Caco-2 (cell line): Measurements from ENCODE around the gene ST3GAL3. TPM values are rescaled to one million over a fixed set of nuclear protein-coding genes. Genes with fewer than 3 reads are reported as not detected.

Experiments used
- BruUV-seq: library from RNA; stranded (reverse); fragments of 400-500 nt; replicated peaks from 2 replicates; lab custom pipeline; 2021; lab: Mats Ljungman, UMichigan
- CTCF ChIA-PET: fragments of 300-600 bp; sonication (Branson Sonifier 250); formaldehyde crosslinking; loops from one replicate; lab custom pipeline; 2022; ENCODE audit warnings: antibody characterized with exemption; lab: Charles Lee
- POLR2A ChIA-PET: fragments of 300-600 bp; sonication (Branson Sonifier 250); formaldehyde crosslinking; loops from one replicate; lab custom pipeline; 2022; ENCODE audit warnings: antibody characterized with exemption; lab: Charles Lee
- DNase-seq, 2 experiments: peaks; one replicate each; pipeline versions ENCODE4 v3.0.0 to v3.0.0-alpha.2; 2020 to 2022
- H3K27me3 ChIP-seq: replicated peaks from 2 replicates; pipeline ENCODE4 v1.6.0; 2011; ENCODE audit warnings: low read length; ENCODE audit not compliant: control insufficient read depth, insufficient read depth
- H3K36me3 ChIP-seq: 2 replicates; pipeline ENCODE4 v1.5.1; 2011; ENCODE audit warnings: low read length; ENCODE audit not compliant: control insufficient read depth, insufficient read depth
- H3K4me1 ChIP-seq: fragments of 250-450 bp; sonication (Bioruptor Pico); 2 replicates; pipeline ENCODE4 v1.5.1; 2020; ENCODE audit warnings: mild to moderate bottlenecking
- H3K4me3 ChIP-seq: 2 replicates; pipeline ENCODE4 v1.5.1; 2011; ENCODE audit warnings: low read depth, mild to moderate bottlenecking, control low read depth, low read length
- H3K9me3 ChIP-seq: fragments of 250-450 bp; sonication (Bioruptor Pico); 2 replicates; pipeline ENCODE4 v1.5.1; 2020; ENCODE audit warnings: mild to moderate bottlenecking, moderate library complexity
- H3K27ac Mint-ChIP-seq: one replicate; pipeline ENCODE4 v1.8.0; 2022; ENCODE audit warnings: mixed read lengths; ENCODE audit not compliant: unreplicated experiment
- H3K27me3 Mint-ChIP-seq: one replicate; pipeline ENCODE4 v1.8.0; 2022; ENCODE audit warnings: mixed read lengths; ENCODE audit not compliant: insufficient read depth, unreplicated experiment
- H3K36me3 Mint-ChIP-seq: one replicate; pipeline ENCODE4 v1.8.0; 2022; ENCODE audit warnings: mild to moderate bottlenecking, mixed read lengths; ENCODE audit not compliant: insufficient read depth, unreplicated experiment
- H3K4me1 Mint-ChIP-seq: one replicate; pipeline ENCODE4 v1.8.0; 2022; ENCODE audit warnings: low read depth, mixed read lengths; ENCODE audit not compliant: unreplicated experiment
- H3K4me3 Mint-ChIP-seq: one replicate; pipeline ENCODE4 v1.8.0; 2022; ENCODE audit warnings: mild to moderate bottlenecking, moderate library complexity, mixed read lengths; ENCODE audit not compliant: unreplicated experiment
- H3K9me3 Mint-ChIP-seq: one replicate; pipeline ENCODE4 v1.8.0; 2022; ENCODE audit warnings: mixed read lengths; ENCODE audit not compliant: unreplicated experiment
- intact Hi-C: fragments of 100-400 bp; cut with micrococcal nuclease; formaldehyde crosslinking; loops from one replicate; pipeline ENCODE4 v1.10.0; 2022; ENCODE audit not compliant: unreplicated experiment
- total RNA-seq: library from RNA; stranded (reverse); gene quantifications from 2 replicates; pipeline ENCODE4 v1.2.3, GENCODE V29; 2022
- TF ChIP-seq, protein P1 (sequence below), 2 experiments: fragments of 200-600 bp in 1 of 2; IDR thresholded peaks; 1 replicate in 1 of 2; 2 replicates in 1 of 2; pipeline versions ENCODE4 v1.5.1 to v1.8.0; 2011 to 2022; ENCODE audit warnings: antibody characterized with exemption in 1 of 2, control low read depth in 1 of 2, inconsistent platforms in 1 of 2, low read depth in 1 of 2, low read length in 1 of 2, mild to moderate bottlenecking in 1 of 2, moderate library complexity in 1 of 2; ENCODE audit not compliant: insufficient read depth in 1 of 2, severe bottlenecking in 1 of 2, unreplicated experiment in 1 of 2

Gene ST3GAL3
- total RNA-seq, 1 experiment from 2014 or later, result 5.6 TPM

GRCh38 chr1:43861337-43861736, 154.0 kb downstream of the ST3GAL3 start:
- Histone ChIP-seq H3K36me3 (no peaks in the 10 kb centered on the region), H3K4me3 (no peak overlapping the region), H3K4me1 (no peaks in the 10 kb centered on the region), H3K9me3 (no peaks in the 10 kb centered on the region), H3K27me3 (no peaks in the 10 kb centered on the region)
- no peak overlapping the region for H3K4me3 Mint-ChIP-seq
- ChIA-PET POLR2A (interaction anchor here (0.5 kb wide), 1 partner anchor 534 kb away, joined by 13 read pairs; no protein-coding TSS in a partner anchor), CTCF (no interaction called here)
- intact Hi-C loops, result no loop called here
- no peaks in the 10 kb centered on the region for H3K4me1 Mint-ChIP-seq
- TF ChIP-seq, protein P1, sequence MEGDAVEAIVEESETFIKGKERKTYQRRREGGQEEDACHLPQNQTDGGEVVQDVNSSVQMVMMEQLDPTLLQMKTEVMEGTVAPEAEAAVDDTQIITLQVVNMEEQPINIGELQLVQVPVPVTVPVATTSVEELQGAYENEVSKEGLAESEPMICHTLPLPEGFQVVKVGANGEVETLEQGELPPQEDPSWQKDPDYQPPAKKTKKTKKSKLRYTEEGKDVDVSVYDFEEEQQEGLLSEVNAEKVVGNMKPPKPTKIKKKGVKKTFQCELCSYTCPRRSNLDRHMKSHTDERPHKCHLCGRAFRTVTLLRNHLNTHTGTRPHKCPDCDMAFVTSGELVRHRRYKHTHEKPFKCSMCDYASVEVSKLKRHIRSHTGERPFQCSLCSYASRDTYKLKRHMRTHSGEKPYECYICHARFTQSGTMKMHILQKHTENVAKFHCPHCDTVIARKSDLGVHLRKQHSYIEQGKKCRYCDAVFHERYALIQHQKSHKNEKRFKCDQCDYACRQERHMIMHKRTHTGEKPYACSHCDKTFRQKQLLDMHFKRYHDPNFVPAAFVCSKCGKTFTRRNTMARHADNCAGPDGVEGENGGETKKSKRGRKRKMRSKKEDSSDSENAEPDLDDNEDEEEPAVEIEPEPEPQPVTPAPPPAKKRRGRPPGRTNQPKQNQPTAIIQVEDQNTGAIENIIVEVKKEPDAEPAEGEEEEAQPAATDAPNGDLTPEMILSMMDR (IDR thresholded peaks at IDR 0.05; ENCODE audit: insufficient read depth in 1 of 2, low read depth in 1 of 2, low read length in 1 of 2, severe bottlenecking in 1 of 2, unreplicated experiment in 1 of 2), result no peak
- H3K27me3 Mint-ChIP-seq, result no peaks in the 10 kb centered on the region
- no peak overlapping the region for H3K27ac Mint-ChIP-seq
- DNase-seq, result no peak
- no TSS peak for BruUV-seq
- no peaks in the 10 kb centered on the region for H3K36me3 Mint-ChIP-seq
- H3K9me3 Mint-ChIP-seq, result no peaks in the 10 kb centered on the region

- TF ChIP-seq, protein P1 (IDR thresholded peaks at IDR 0.05; ENCODE audit: insufficient read depth in 1 of 2, low read depth in 1 of 2, low read length in 1 of 2, severe bottlenecking in 1 of 2, unreplicated experiment in 1 of 2), result no peak
- DNase-seq, result no peak
- Histone ChIP-seq H3K4me3 (no peak overlapping the region), H3K9me3 (no peaks in the 10 kb centered on the region), H3K4me1 (no peaks in the 10 kb centered on the region), H3K27me3 (no peaks in the 10 kb centered on the region), H3K36me3 (no peaks in the 10 kb centered on the region)
- BruUV-seq, result no TSS peak
- Mint-ChIP-seq H3K4me3 (no peak overlapping the region), H3K36me3 (no peaks in the 10 kb centered on the region), H3K9me3 (no peaks in the 10 kb centered on the region), H3K27me3 (no peaks in the 10 kb centered on the region), H3K4me1 (no peaks in the 10 kb centered on the region), H3K27ac (no peak overlapping the region)
- CTCF ChIA-PET, result interaction anchor here (0.6 kb wide), 1 partner anchor 73 kb away, joined by 3 read pairs; no protein-coding TSS in a partner anchor
- intact Hi-C loops, result no loop called here
- POLR2A ChIA-PET, result no interaction called here
These were observed 154.8 kb downstream of the ST3GAL3 start for GRCh38 chr1:43861988-43862735.

- no peak for DNase-seq
- intact Hi-C loops, result no loop called here
- Mint-ChIP-seq H3K4me3 (no peak overlapping the region), H3K4me1 (no peaks in the 10 kb centered on the region), H3K36me3 (no peaks in the 10 kb centered on the region), H3K27me3 (no peaks in the 10 kb centered on the region), H3K27ac (no peak overlapping the region), H3K9me3 (no peaks in the 10 kb centered on the region)
- POLR2A ChIA-PET, result no interaction called here
- Histone ChIP-seq H3K9me3 (no peaks in the 10 kb centered on the region), H3K27me3 (no peaks in the 10 kb centered on the region), H3K4me3 (no peak overlapping the region), H3K36me3 (no peaks in the 10 kb centered on the region), H3K4me1 (no peaks in the 10 kb centered on the region)
- TF ChIP-seq, protein P1 (IDR thresholded peaks at IDR 0.05; ENCODE audit: insufficient read depth in 1 of 2, low read depth in 1 of 2, low read length in 1 of 2, severe bottlenecking in 1 of 2, unreplicated experiment in 1 of 2), result no peak
- BruUV-seq, result no TSS peak
- CTCF ChIA-PET, result no interaction called here
These were observed 157.0 kb downstream of the ST3GAL3 start for GRCh38 chr1:43864111-43865045.
